ENCODE data around the gene KRT7.

KRT7 gene

DNA sequence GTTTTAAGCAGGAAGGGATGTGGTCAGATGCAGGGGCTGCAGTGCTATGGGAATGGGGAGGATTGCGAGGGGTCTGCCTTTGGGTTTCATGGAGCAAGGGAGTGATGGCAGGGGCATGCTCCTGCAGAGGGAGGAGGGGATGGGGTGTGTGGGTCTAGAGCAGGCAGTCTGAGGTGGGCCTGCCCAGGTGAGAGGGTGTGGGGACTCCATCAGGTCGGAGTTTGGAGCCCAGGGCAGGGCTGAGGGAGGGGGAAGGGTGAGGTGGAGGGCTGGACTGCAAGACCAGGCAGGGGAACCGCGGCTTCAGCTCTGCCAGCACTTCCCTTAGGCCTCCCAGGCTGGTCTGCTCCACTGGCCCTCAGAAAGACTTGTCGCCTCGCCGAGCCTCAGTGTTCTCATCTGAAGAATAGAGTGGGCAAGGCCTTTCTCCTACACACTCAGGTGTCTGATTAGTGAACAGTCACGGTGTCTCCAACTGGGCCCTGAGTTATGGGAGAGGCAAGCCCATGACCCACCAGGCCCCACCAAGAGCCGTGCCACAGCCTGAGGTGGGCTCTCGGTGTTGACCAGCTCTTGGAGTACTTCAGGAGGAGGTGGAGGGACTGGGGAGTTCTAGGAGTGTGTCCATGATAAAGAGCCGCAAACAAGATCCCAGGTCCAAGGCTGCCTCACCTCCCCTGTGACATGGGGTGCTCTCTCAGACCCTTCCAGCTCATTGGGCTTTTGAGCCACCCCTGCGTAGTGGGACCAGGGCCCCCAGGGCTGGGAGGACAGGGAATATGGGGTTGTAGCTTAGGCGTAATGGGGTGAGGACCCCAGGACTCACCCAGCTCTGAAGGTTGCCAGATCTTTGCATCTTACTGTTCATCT lies 21.1 kb upstream of the KRT7 start:
- no peaks in the 10 kb centered on the region for H3K4me1 ChIP-seq (ENCODE audit: insufficient read depth, low read length, poor library complexity, severe bottlenecking)
- no peaks in the 10 kb centered on the region for H3K9me2 ChIP-seq (replicated peaks; ENCODE audit: low read depth, low read length)
- H4K20me1 ChIP-seq (ENCODE audit: insufficient read depth, low read length, poor library complexity, severe bottlenecking) = no peaks in the 10 kb centered on the region
- H3K27me3 ChIP-seq (ENCODE audit: insufficient read depth, low read length, poor library complexity, severe bottlenecking) = no peaks in the 10 kb centered on the region
- no peak for TF ChIP-seq EZH2phosphoT487 (IDR thresholded peaks at IDR 0.05; ENCODE audit: borderline replicate concordance)
- H2AFZ ChIP-seq (ENCODE audit: low read length) = no peak overlapping the region
- H3K36me3 ChIP-seq (ENCODE audit: insufficient read depth, low read length) = no peaks in the 10 kb centered on the region
- H3K9me3 ChIP-seq (ENCODE audit: insufficient read depth, low read depth, low read length) = no peaks in the 10 kb centered on the region
- no peak overlapping the region for H3K4me2 ChIP-seq (ENCODE audit: low read depth, low read length, poor library complexity, severe bottlenecking)
- H3K9ac ChIP-seq (ENCODE audit: low read depth, low read length, poor library complexity, severe bottlenecking) = no peak overlapping the region
- H3F3A ChIP-seq (ENCODE audit: low read depth) = no peaks in the 10 kb centered on the region
- no peak overlapping the region for H3K4me3 ChIP-seq (ENCODE audit: low read length, poor library complexity, severe bottlenecking)
- H3K79me2 ChIP-seq (ENCODE audit: insufficient read depth, low read length) = no peaks in the 10 kb centered on the region

DNA sequence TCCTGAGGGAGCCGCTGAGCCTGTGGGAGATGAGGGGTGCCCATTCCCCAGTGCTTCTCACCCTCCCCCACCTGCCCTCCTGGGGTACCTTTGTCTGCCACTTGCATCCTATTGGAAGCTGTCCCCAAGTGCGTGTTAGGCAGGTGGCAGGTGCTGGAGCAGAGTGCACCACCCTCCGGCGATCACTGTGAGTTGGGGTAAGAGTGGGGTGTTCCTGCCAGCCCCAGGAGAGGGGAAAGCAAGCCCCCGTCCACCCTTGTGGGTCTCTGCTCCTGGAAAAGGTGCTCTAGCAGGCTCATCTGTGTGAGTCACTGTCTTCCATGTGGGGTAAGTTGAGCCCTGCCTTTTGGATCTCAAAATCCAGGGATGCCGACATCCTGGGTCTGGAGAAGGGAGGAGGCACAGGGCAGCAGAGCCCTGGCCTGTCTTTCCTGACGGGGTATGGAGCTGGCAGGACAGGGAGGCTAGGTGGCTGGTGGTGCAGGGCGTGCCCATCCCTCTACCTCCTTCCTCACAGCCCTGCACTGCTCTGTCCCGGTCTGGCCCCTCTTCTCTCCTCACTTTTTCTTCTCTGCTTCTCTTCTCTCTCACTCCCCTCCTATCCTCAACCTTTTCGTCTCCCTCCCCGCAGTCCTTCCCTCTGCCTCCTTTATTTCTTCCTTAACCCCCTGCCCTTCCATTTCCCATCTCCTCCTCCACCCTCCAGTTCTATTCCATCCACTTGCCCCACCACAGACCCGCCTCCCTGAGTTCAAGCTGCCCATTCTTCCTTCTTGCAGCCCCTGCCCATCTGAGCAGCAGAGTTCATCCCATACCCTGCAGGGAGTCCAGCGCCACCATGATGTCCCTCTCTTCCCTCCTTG lies 20.1 kb upstream of the KRT7 start:
- H3K4me1 ChIP-seq (ENCODE audit: insufficient read depth, low read length, poor library complexity, severe bottlenecking) = no peaks in the 10 kb centered on the region
- TF ChIP-seq EZH2phosphoT487 (IDR thresholded peaks at IDR 0.05; ENCODE audit: borderline replicate concordance) = no peak
- TF ChIP-seq, protein P1, sequence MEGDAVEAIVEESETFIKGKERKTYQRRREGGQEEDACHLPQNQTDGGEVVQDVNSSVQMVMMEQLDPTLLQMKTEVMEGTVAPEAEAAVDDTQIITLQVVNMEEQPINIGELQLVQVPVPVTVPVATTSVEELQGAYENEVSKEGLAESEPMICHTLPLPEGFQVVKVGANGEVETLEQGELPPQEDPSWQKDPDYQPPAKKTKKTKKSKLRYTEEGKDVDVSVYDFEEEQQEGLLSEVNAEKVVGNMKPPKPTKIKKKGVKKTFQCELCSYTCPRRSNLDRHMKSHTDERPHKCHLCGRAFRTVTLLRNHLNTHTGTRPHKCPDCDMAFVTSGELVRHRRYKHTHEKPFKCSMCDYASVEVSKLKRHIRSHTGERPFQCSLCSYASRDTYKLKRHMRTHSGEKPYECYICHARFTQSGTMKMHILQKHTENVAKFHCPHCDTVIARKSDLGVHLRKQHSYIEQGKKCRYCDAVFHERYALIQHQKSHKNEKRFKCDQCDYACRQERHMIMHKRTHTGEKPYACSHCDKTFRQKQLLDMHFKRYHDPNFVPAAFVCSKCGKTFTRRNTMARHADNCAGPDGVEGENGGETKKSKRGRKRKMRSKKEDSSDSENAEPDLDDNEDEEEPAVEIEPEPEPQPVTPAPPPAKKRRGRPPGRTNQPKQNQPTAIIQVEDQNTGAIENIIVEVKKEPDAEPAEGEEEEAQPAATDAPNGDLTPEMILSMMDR (conservative IDR thresholded peaks at IDR 0.05; ENCODE audit: low read length) = no peak
- H3K36me3 ChIP-seq (ENCODE audit: insufficient read depth, low read length) = no peaks in the 10 kb centered on the region
- no peak overlapping the region for H3K4me2 ChIP-seq (ENCODE audit: low read depth, low read length, poor library complexity, severe bottlenecking)
- no peaks in the 10 kb centered on the region for H3F3A ChIP-seq (ENCODE audit: low read depth)
- no peak overlapping the region for H2AFZ ChIP-seq (ENCODE audit: low read length)
- no peaks in the 10 kb centered on the region for H3K9me2 ChIP-seq (replicated peaks; ENCODE audit: low read depth, low read length)
- H4K20me1 ChIP-seq (ENCODE audit: insufficient read depth, low read length, poor library complexity, severe bottlenecking) = no peaks in the 10 kb centered on the region
- no peak overlapping the region for H3K9ac ChIP-seq (ENCODE audit: low read depth, low read length, poor library complexity, severe bottlenecking)
- H3K9me3 ChIP-seq (ENCODE audit: insufficient read depth, low read depth, low read length) = no peaks in the 10 kb centered on the region
- no peak overlapping the region for H3K4me3 ChIP-seq (ENCODE audit: low read length, poor library complexity, severe bottlenecking)
- H3K79me2 ChIP-seq (ENCODE audit: insufficient read depth, low read length) = no peaks in the 10 kb centered on the region
- no peaks in the 10 kb centered on the region for H3K27me3 ChIP-seq (ENCODE audit: insufficient read depth, low read length, poor library complexity, severe bottlenecking)

DNA sequence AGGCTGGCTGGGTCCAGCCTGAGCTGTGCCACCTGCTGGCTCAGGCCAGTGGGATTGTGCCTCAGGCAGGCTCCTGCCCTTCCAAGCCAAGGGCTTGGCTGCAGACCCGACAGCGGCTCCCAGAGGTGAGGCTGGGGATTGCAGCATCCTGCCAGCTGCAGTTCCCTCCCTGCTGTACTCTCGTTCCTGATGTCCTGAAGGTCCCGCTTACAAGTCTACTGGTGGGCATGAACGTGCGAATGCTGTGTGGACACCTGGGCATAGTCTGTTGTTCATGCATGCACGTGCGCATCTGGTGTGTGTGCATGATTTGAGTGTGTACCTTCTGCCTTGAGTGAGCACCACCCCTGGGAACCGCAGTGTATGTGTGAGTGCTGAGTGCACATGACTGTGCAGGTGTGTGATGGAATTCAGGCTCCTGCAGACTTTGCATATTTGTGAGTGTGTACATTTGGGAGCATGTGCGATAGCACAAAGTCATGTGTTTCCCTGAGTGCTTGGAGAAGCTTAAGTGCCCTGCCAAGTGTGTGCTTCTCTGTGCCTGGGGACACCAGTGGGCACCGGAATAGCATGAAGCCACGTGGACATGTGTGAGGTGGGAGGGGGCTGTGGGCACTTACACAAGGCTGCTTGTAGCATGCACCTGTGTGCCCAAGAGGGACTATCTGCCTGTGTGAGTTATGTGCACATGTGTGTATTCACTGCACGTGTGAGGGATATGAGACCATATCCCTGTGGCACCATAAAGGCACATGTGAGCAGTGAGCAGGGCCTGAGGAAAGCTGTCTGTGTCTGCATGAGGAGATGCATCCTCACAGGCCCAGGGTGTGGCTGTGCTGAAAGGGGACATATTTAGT lies 19.3 kb upstream of the KRT7 start:
- H3K4me2 ChIP-seq (ENCODE audit: low read depth, low read length, poor library complexity, severe bottlenecking) = no peak overlapping the region
- no peaks in the 10 kb centered on the region for H4K20me1 ChIP-seq (ENCODE audit: insufficient read depth, low read length, poor library complexity, severe bottlenecking)
- no peak overlapping the region for H3K4me3 ChIP-seq (ENCODE audit: low read length, poor library complexity, severe bottlenecking)
- no peaks in the 10 kb centered on the region for H3K9me3 ChIP-seq (ENCODE audit: insufficient read depth, low read depth, low read length)
- H3K36me3 ChIP-seq (ENCODE audit: insufficient read depth, low read length) = no peaks in the 10 kb centered on the region
- H3K9ac ChIP-seq (ENCODE audit: low read depth, low read length, poor library complexity, severe bottlenecking) = no peak overlapping the region
- H3K79me2 ChIP-seq (ENCODE audit: insufficient read depth, low read length) = no peaks in the 10 kb centered on the region
- no peaks in the 10 kb centered on the region for H3K27me3 ChIP-seq (ENCODE audit: insufficient read depth, low read length, poor library complexity, severe bottlenecking)
- H3K9me2 ChIP-seq (replicated peaks; ENCODE audit: low read depth, low read length) = no peaks in the 10 kb centered on the region
- H3F3A ChIP-seq (ENCODE audit: low read depth) = no peaks in the 10 kb centered on the region
- H2AFZ ChIP-seq (ENCODE audit: low read length) = no peak overlapping the region
- no peaks in the 10 kb centered on the region for H3K4me1 ChIP-seq (ENCODE audit: insufficient read depth, low read length, poor library complexity, severe bottlenecking)
- TF ChIP-seq, protein P1 (conservative IDR thresholded peaks at IDR 0.05; ENCODE audit: low read length) = peak; percentile 94
- no peak for TF ChIP-seq EZH2phosphoT487 (IDR thresholded peaks at IDR 0.05; ENCODE audit: borderline replicate concordance)

Measured in Loucy (cell line).